HG03039 (cell line): ENCODE measurements around the gene COL21A1.

Experiments
- ATAC-seq: cut with Tn5 transposase; IDR thresholded peaks from one replicate; pipeline ENCODE4 v1.9.1; 2021; ENCODE audit warnings: mild to moderate bottlenecking, moderate library complexity; ENCODE audit not compliant: unreplicated experiment

Gene COL21A1

GRCh38 chr6:56193846-56194245, 53.5 kb downstream of the COL21A1 start:
- no peak for ATAC-seq

GRCh38 chr6:56188429-56188828, 59.0 kb downstream of the COL21A1 start:
- no peak for ATAC-seq

GRCh38 chr6:56187686-56188085, 59.7 kb downstream of the COL21A1 start:
- no peak for ATAC-seq

- no peak for ATAC-seq
Observed at GRCh38 chr6:56176741-56177140, 70.6 kb downstream of the COL21A1 start.

GRCh38 chr6:56173228-56173627, 74.2 kb downstream of the COL21A1 start:
- ATAC-seq: no peak

- ATAC-seq: no peak
Observed at GRCh38 chr6:56172144-56172543, 75.2 kb downstream of the COL21A1 start.

- no peak for ATAC-seq
Observed at GRCh38 chr6:56169366-56169765, 78.0 kb downstream of the COL21A1 start.

- no peak for ATAC-seq
Observed at GRCh38 chr6:56168596-56168995, 78.8 kb downstream of the COL21A1 start.

GRCh38 chr6:56162081-56162480, 85.3 kb downstream of the COL21A1 start:
- no peak for ATAC-seq

GRCh38 chr6:56160489-56160888, 86.9 kb downstream of the COL21A1 start:
- ATAC-seq: no peak

- no peak for ATAC-seq
Observed at GRCh38 chr6:56158571-56158970, 88.8 kb downstream of the COL21A1 start.

GRCh38 chr6:56156643-56157042, 90.7 kb downstream of the COL21A1 start:
- no peak for ATAC-seq

GRCh38 chr6:56155634-56156141, 91.7 kb downstream of the COL21A1 start:
- no peak for ATAC-seq

GRCh38 chr6:56154076-56154475, 93.3 kb downstream of the COL21A1 start:
- no peak for ATAC-seq

GRCh38 chr6:56152611-56153010, 94.8 kb downstream of the COL21A1 start:
- no peak for ATAC-seq

- no peak for ATAC-seq
Observed at GRCh38 chr6:56151609-56152224, 95.7 kb downstream of the COL21A1 start.

- ATAC-seq: no peak
Observed at GRCh38 chr6:56148488-56149186, 98.7 kb downstream of the COL21A1 start.

GRCh38 chr6:56147766-56148165, 99.6 kb downstream of the COL21A1 start:
- no peak for ATAC-seq

- no peak for ATAC-seq
Observed at GRCh38 chr6:56146086-56146485, 101.3 kb downstream of the COL21A1 start.

- no peak for ATAC-seq
Observed at GRCh38 chr6:56145616-56146015, 101.8 kb downstream of the COL21A1 start.

- no peak for ATAC-seq
Observed at GRCh38 chr6:56144538-56145324, 102.6 kb downstream of the COL21A1 start.

- no peak for ATAC-seq
Observed at GRCh38 chr6:56143796-56144195, 103.6 kb downstream of the COL21A1 start.
